Measurements from ENCODE around the gene DPH2.

DNA sequence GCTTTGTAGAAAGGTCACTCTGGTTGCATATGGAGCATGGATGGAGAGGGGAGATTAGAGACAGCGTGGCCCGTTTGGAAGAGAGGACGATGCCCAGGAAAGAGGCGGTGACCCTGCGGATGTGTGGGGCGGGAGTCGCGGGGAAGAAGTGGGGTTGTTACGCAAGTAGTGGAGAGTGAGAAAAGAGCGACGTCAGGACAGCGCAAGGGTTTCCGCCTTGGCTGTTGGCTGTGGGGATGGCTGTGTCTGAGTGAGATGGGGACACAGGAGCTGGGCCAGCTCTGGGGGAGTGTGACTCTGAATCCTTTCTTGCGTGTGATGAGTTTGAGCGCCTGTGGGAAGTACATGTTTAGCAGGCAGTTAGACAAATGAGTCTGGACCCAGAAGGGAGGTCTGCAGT is 13.0 kb downstream of the DPH2 start:
- no peak for TF ChIP-seq ATF1 (CRISPR knock-in tag; IDR thresholded peaks at IDR 0.05)
- TF ChIP-seq, protein P1, sequence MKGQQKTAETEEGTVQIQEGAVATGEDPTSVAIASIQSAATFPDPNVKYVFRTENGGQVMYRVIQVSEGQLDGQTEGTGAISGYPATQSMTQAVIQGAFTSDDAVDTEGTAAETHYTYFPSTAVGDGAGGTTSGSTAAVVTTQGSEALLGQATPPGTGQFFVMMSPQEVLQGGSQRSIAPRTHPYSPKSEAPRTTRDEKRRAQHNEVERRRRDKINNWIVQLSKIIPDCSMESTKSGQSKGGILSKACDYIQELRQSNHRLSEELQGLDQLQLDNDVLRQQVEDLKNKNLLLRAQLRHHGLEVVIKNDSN (CRISPR knock-in tag; IDR thresholded peaks at IDR 0.05) = no peak

Measured in WTC11 (cell line).